GM10847 (cell line): Measurements from ENCODE around the gene BAIAP2L2.

ENCODE experiments used
- POLR2A ChIP-seq: IDR thresholded peaks from 2 replicates; pipeline ENCODE4 v1.6.1; 2011; ENCODE audit not compliant: insufficient read length; ENCODE audit errors: extremely low read depth

Gene BAIAP2L2

GRCh38 chr22:38133331-38133730 is 22.8 kb upstream of the BAIAP2L2 start:
- no peak for TF ChIP-seq POLR2A

- TF ChIP-seq POLR2A = no peak
Measured at GRCh38 chr22:38132794-38133193, 22.3 kb upstream of the BAIAP2L2 start.

GRCh38 chr22:38132136-38132535 is 21.7 kb upstream of the BAIAP2L2 start:
- TF ChIP-seq POLR2A = no peak

- no peak for TF ChIP-seq POLR2A
Measured at GRCh38 chr22:38131399-38131798, 20.9 kb upstream of the BAIAP2L2 start.

GRCh38 chr22:38129856-38130255 is 19.4 kb upstream of the BAIAP2L2 start:
- no peak for TF ChIP-seq POLR2A

GRCh38 chr22:38129021-38129420 is 18.5 kb upstream of the BAIAP2L2 start:
- TF ChIP-seq POLR2A = no peak

GRCh38 chr22:38127869-38128268 is 17.4 kb upstream of the BAIAP2L2 start:
- TF ChIP-seq POLR2A = no peak

GRCh38 chr22:38126928-38127668 is 16.6 kb upstream of the BAIAP2L2 start:
- TF ChIP-seq POLR2A = no peak

GRCh38 chr22:38125751-38126201 is 15.3 kb upstream of the BAIAP2L2 start:
- no peak for TF ChIP-seq POLR2A

- TF ChIP-seq POLR2A = no peak
Measured at GRCh38 chr22:38125038-38125610, 14.6 kb upstream of the BAIAP2L2 start.

- TF ChIP-seq POLR2A = no peak
Measured at GRCh38 chr22:38124236-38124974, 13.9 kb upstream of the BAIAP2L2 start.

GRCh38 chr22:38122616-38123015 is 12.1 kb upstream of the BAIAP2L2 start:
- TF ChIP-seq POLR2A = no peak

- TF ChIP-seq POLR2A = no peak
Measured at GRCh38 chr22:38120359-38121110, 10.1 kb upstream of the BAIAP2L2 start.

- no peak for TF ChIP-seq POLR2A
Measured at GRCh38 chr22:38118182-38118581, 7.7 kb upstream of the BAIAP2L2 start.

- TF ChIP-seq POLR2A = no peak
Measured at GRCh38 chr22:38115423-38116205, 5.1 kb upstream of the BAIAP2L2 start.
